HL-60 (cell line): ENCODE data around the gene MARCKS.

ENCODE experiments used
- CTCF ChIP-seq: IDR thresholded peaks from one replicate; pipeline ENCODE4 v1.5.1; 2011; ENCODE audit warnings: low read length, control low read depth, inconsistent platforms; ENCODE audit not compliant: insufficient read depth
- POLR2AphosphoS5 ChIP-seq: IDR thresholded peaks from 2 replicates; pipeline ENCODE4 v1.6.1; 2012; ENCODE audit warnings: low read depth
- REST ChIP-seq: IDR thresholded peaks from 2 replicates; pipeline ENCODE4 v1.6.1; 2012; ENCODE audit warnings: low read depth; ENCODE audit not compliant: insufficient replicate concordance

DNA sequence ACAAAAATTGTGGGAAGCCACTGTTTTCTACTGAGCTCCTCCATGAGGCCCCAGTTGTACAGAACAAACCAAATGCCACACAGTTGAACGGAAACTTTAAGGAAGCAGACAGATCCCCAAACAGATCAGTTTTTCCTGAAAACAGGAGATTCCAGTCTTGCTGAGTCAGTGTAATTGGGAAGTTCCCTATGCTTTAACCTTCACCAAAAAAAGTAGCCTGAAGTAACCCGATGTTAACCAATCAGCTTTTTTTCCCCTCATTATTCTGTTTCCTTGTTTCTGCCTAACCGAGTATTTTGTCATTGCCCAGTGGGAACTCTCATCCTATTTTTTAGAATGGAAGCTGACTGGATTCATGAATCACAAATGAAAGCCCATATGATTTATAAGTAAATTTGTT is 36.7 kb downstream of the MARCKS start:
- no peak for TF ChIP-seq CTCF
- TF ChIP-seq POLR2AphosphoS5, result no peak
- TF ChIP-seq REST, result no peak
